Fibroblast of pulmonary artery (primary cell): Measurements from ENCODE around the gene ASB14.

Experiments used
- DNase-seq: peaks from one replicate; pipeline ENCODE4 v3.0.0-alpha.2; 2010; ENCODE audit warnings: low read depth
- H3K4me3 ChIP-seq: replicated peaks from 2 replicates; pipeline ENCODE4 v1.5.1; 2011; ENCODE audit warnings: low read depth, mild to moderate bottlenecking, control low read depth, low read length, moderate library complexity
- CTCF ChIP-seq: IDR thresholded peaks from 2 replicates; pipeline ENCODE4 v1.5.1; 2011; ENCODE audit warnings: mild to moderate bottlenecking, control low read depth, low read length, inconsistent platforms; ENCODE audit errors: missing control alignments

ASB14 gene

GRCh38 chr3:57256844-57257243, 35.6 kb downstream of the ASB14 start:
- no peak overlapping the region for H3K4me3 ChIP-seq
- no peak for TF ChIP-seq CTCF

GRCh38 chr3:57252404-57252803, 40.1 kb downstream of the ASB14 start:
- H3K4me3 ChIP-seq, result no peak overlapping the region
- TF ChIP-seq CTCF, result no peak
- DNase-seq, result no peak

More at GRCh38 chr3:57256844-57257243, 35.6 kb downstream of the ASB14 start:
- DNase-seq, result no peak

GRCh38 chr3:57244946-57245345, 47.5 kb downstream of the ASB14 start:
- TF ChIP-seq CTCF, result no peak
- DNase-seq, result no peak
- no peak overlapping the region for H3K4me3 ChIP-seq

- TF ChIP-seq CTCF, result no peak
- DNase-seq, result no peak
- H3K4me3 ChIP-seq, result no peak overlapping the region
Observed at GRCh38 chr3:57234613-57235575, 57.6 kb downstream of the ASB14 start.

GRCh38 chr3:57233799-57234198, 58.7 kb downstream of the ASB14 start:
- no peak for DNase-seq
- no peak for TF ChIP-seq CTCF
- no peak overlapping the region for H3K4me3 ChIP-seq

- H3K4me3 ChIP-seq, result no peak overlapping the region
- TF ChIP-seq CTCF, result no peak
- DNase-seq, result no peak
Observed at GRCh38 chr3:57230006-57230405, 62.5 kb downstream of the ASB14 start.
